Caki2 (cell line): Measurements from ENCODE around the gene TVP23A. TPM values are rescaled to one million over a fixed set of nuclear protein-coding genes. Genes with fewer than 3 reads are reported as not detected.

Experiments
- DNase-seq: peaks from one replicate; pipeline ENCODE4 v3.0.0-alpha.2; 2015; ENCODE audit warnings: low read depth
- in situ Hi-C: cut with HindIII; loops from 2 replicates; pipeline ENCODE4 v1.10.0; 2016; ENCODE audit warnings: low sequenced_read_pairs, low pct_unique_long_range_greater_than_20kb, mixed read lengths
- total RNA-seq: library from RNA; depleted of rRNA; stranded (reverse); fragments of >200 nt; shearing (Covaris generic); gene quantifications from 2 replicates; pipeline ENCODE4 v1.2.3, GENCODE V29; 2014; ENCODE audit warnings: low replicate concordance; rRNA removed

TVP23A gene
- not detected in 2 replicates for total RNA-seq

DNA sequence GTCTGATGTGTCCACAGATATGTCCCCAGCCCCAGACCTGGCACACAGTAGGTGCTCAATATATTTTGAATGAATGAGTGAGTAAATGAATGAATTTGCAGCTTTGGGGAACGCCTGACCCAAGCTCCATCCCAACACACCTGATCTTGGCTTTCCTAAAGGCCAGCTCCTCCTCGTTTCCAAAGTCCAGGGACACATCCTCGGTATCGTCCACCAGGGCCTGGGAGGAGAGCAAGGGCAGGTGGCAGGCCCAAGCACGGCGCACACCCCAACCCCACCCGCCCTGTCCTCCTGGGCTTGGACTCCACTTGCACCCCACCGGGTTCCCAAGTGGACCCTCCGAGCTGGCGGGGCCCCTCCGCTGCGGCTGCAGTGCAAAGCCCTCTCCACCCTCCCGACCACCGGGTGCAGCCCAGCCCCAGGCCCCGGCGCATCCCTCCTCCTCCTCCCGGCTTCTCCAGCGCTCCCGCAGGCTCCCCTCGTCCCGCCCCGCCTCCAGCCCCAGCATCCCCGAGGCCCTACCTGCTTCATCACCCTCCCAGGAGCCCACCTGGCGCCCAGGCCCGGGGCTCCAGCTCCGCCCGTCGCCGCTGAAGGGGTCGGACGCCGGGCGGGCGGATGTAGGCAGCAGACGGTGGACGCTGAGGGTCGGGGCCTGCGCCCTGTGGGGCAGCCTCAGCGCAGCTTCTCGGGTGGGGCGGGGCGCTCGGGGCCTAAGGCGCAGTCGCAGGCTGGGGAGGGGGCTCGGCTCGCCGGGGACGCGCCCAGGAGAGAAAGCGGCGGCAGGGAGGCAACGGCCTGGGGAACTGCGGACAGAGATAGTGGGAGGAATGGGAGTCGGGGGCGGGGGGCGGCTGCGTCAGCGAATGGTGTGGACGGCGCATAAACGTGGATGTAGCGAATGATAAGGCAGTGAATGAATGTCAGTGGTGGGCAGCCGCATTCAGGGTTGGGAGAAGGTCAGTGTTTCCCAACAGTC, at the start of gene TVP23A:
Gene TVP23A, minus strand, starts transcription at position 832 of the 979 bp plus-strand sequence. Its CDS starts 301 bp downstream, at position 531.
- in situ Hi-C loops: no loop called here

DNA sequence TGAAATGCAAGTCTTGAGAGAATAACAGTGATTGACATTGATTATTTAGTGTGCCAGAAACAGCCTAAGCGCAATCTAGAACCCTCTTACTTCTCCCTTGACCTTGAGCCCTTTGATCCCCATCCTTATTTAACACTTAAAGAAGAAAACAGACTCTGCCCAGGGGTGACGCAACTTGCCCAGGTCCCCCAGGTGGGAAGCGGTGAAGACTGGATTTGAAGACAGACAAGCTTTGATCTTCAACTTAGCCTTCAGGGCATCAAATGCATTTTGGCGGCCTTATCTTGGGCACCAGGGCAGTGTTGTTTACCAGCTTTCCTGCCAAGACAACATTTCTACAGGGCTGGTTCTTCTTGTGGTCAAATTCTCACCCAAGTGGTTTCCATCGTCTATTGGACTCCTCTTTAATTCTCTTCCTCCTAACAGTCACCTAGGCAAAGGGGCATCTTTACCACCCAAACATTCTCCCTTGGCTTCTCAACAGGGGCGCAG, 49.6 kb upstream of the TVP23A start:
- no peak for DNase-seq
- in situ Hi-C loops: no loop called here

More for the DNA sequence above, at the start of gene TVP23A:
- DNase-seq: no peak

- in situ Hi-C loops: no loop called here
- DNase-seq: no peak
Observed at GRCh38 chr16:10867199-10867598, 48.6 kb upstream of the TVP23A start.

- no peak for DNase-seq
- in situ Hi-C loops: no loop called here
Observed at GRCh38 chr16:10865991-10866966, 47.7 kb upstream of the TVP23A start.

DNA sequence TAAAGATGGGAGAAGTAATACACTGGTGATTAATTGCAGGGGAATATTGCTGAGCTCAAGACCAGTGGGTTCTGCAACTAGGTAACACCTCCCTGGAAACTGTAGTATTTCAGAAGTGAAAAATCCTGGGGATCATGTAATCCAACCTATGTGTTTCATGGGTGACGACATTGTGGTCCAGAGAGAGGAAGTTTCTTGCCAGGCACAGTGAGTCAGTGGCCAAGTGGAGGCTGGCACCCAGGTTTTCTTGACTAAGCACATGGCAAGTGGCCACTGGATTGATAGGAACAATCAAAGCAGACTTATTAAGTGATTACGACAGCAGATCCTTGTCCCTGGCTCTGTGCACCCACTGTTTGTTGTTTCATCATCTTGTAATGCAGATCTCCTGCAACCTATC, 43.8 kb upstream of the TVP23A start:
- no peak for DNase-seq
- in situ Hi-C loops: no loop called here

GRCh38 chr16:10859658-10860057, 41.1 kb upstream of the TVP23A start:
- in situ Hi-C loops: no loop called here
- DNase-seq: no peak

DNA sequence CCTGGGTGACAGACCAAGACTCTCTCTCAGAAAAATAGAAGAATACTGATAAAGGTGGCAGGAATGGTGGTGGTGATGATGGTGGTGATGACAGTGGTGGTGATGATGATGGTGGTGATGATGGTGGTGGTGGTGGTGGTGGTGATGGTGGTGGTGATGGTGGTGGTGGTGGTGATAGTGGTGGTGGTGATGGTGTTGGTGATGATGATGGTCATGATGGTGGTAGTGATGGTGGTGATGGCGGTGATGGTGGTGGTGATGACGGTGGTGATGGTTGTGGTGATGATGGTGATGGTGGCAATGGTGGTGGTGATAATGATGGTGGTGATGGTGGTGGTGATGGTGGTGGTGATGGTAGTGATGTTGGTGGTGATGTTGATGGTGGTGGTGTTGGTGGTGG, 40.4 kb upstream of the TVP23A start:
- in situ Hi-C loops: no loop called here
- DNase-seq: no peak

DNA sequence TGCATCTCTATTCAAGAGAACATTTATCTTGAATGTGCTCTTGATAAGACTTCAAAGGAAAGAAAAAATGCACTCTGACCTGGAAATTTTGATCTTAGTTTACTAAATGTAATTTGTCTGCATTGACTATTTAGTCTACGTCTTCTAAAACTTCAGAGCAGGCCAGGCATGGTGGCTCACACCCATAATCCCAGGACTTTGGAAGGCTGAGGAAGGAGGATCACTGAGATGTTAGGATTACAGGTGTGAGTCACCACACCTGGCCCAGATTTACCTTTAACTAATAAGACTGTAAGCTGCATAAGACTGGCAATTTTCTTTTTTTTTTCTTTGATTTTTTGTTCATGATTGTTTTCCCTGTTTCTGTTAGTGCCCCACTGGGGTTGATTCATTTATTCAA, 39.6 kb upstream of the TVP23A start:
- DNase-seq: no peak
- in situ Hi-C loops: no loop called here

- DNase-seq: no peak
- in situ Hi-C loops: no loop called here
Observed at GRCh38 chr16:10856042-10856441, 37.4 kb upstream of the TVP23A start.

GRCh38 chr16:10852948-10853347, 34.4 kb upstream of the TVP23A start:
- DNase-seq: no peak
- in situ Hi-C loops: no loop called here

DNA sequence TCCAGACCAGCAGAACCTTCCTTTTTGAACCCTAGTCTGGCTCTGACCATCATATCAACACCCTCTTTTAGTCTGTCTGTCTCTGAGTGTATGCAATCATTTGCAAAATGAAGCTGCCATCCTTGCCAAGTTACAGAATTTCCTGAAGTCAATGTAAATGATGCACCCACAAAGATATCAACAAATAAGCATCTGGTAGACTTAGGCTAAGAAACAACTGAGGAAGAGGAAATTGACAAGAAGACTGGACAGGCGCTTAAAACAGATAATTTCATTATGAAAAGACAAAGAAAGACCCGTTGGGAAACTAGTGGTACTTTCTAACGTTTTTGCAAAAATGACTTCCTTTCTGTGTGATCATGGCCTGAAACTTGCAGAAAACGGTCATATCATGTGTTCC, 33.7 kb upstream of the TVP23A start:
- DNase-seq: no peak
- in situ Hi-C loops: no loop called here

DNA sequence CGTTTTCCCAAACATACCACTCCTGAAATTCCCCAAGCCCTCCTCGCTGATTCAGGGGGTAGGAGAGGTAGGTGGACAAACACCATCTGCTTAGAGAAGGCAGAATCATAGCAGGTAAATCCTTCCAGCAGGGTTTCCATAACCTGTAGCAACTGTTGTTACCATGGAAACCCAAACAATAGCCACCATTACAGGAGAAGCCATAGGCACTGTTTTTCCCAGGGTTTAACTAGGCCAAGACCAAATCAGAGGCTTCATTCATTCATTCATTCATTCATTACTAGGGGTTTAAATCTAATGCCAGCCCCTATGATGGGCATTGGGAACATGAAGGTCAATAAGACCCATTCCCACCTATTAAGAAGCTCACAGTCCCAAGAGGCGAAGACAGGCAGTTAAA, 32.9 kb upstream of the TVP23A start:
- DNase-seq: no peak
- in situ Hi-C loops: no loop called here

- no peak for DNase-seq
- in situ Hi-C loops: no loop called here
Observed at GRCh38 chr16:10850478-10850850, 31.9 kb upstream of the TVP23A start.

DNA sequence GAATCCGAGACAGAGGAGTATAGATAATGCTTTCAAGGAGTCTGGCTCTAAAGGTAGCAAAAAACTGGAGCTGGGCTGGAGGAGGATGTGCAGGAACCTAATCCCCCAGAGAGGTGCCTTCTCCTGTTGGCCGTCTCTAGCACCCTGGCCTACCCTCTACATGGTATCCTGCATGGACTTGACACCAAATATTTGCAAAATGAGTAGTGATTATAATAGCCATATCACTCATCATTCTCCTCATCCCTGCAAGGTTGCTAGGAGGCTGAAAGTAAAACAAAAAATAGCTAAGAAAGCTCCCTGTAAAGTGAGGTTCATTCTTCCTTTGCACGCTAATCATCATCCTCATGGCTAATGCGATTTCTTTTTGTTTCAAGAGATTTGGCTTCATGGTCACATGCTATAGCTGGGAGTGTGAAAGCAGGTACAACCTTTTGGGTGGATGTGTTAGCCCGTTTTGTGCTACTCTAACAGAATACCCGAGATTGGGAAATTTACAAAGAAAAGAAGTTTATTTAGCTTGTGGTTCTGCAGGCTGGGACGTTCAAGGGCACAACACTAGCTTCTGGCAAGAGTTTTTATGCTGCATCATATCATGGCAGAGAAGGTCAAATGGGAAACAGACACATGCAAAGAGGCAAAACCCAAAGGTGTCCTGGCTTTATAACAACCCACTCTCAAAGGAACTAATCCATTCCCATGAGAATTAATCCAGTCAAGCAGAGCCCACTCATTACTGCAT, 31.3 kb upstream of the TVP23A start:
- in situ Hi-C loops: no loop called here
- no peak for DNase-seq

GRCh38 chr16:10847176-10847575, 28.6 kb upstream of the TVP23A start:
- in situ Hi-C loops: no loop called here
- DNase-seq: no peak

DNA sequence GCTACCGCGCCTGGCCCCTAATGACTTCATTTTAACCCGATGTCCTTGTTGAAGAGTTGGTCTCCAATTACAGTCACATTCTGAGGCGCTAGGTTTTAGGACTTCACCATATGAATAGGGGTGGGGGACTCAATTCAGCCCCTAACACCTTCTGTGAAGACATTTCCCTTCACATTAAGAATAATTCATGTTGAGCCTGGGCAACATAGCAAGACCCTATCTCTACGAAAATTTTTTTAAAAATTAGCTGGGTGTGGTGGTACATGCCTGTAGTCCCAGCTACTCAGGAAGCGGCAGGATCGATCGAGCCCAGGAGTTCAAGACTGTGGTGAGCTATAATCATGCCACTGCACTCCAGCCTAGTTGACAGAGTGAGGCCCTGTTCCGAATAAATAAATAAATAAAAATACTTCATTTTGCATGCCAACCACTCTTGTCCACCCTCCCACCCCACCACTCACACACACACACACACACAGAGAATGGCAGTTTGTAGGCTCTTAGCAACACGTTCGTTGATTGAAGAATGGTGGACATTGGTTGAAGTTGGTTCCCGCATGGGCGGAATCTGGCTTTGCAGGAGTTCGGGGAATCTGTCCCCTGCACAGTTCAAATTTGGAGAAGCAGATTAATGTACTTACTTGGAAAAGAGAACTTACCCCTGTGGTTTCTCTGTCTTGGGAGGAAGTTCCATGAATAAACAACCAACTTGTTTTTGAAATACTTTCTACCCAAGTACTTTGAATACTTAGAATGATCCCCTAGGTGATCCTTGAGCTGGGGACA, 27.8 kb upstream of the TVP23A start:
- in situ Hi-C loops: no loop called here
- no peak for DNase-seq

DNA sequence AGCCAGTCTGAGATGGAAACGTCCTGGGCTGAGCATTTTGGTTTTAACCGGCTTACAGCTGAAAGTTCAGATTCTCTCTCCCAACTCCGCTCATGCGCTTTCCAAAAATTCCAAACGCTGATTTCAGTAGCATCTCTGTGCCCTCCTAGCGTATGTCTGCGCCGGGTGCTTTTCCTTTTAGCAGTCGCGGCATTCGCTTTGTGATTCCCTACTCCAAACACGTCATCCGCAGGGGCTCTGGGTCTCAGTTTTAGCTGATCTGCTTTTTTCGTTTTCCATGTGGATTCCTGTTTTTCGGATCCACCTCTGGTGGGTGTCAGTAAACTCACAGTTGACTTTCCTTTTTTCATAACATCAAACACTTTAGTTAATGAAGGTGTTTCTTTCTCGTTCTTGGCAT, 22.1 kb upstream of the TVP23A start:
- in situ Hi-C loops: no loop called here
- DNase-seq: no peak
